GM21737 (cell line): ENCODE measurements around the gene CRABP2.

Source experiments
- ATAC-seq: cut with Tn5 transposase; IDR thresholded peaks from one replicate; pipeline ENCODE4 v1.9.1; 2021; ENCODE audit warnings: mild to moderate bottlenecking, moderate library complexity; ENCODE audit not compliant: unreplicated experiment

Gene CRABP2

GRCh38 chr1:156711011-156711817, 5.8 kb upstream of the CRABP2 start:
- no peak for ATAC-seq

- ATAC-seq = no peak
Observed at GRCh38 chr1:156709757-156710489, 4.5 kb upstream of the CRABP2 start.

GRCh38 chr1:156709031-156709430, 3.6 kb upstream of the CRABP2 start:
- no peak for ATAC-seq

- ATAC-seq = no peak
Observed at GRCh38 chr1:156708218-156708661, 2.9 kb upstream of the CRABP2 start.

- ATAC-seq = no peak
Observed at GRCh38 chr1:156707417-156708217, 2.2 kb upstream of the CRABP2 start.

- ATAC-seq = no peak
Observed at GRCh38 chr1:156706657-156707416, 1.5 kb upstream of the CRABP2 start.

GRCh38 chr1:156705918-156706656, 704 bp upstream of the CRABP2 start:
- no peak for ATAC-seq

GRCh38 chr1:156704930-156705320, 458 bp downstream of the CRABP2 start:
- no peak for ATAC-seq

GRCh38 chr1:156704166-156704711, 1.1 kb downstream of the CRABP2 start:
- ATAC-seq = no peak

GRCh38 chr1:156703741-156704140, 1.6 kb downstream of the CRABP2 start:
- ATAC-seq = no peak

- no peak for ATAC-seq
Observed at GRCh38 chr1:156703336-156703735, 2.0 kb downstream of the CRABP2 start.

- no peak for ATAC-seq
Observed at GRCh38 chr1:156700736-156701531, 4.4 kb downstream of the CRABP2 start.

- no peak for ATAC-seq
Observed at GRCh38 chr1:156698995-156699394, 6.4 kb downstream of the CRABP2 start.

GRCh38 chr1:156697481-156697880, 7.9 kb downstream of the CRABP2 start:
- ATAC-seq = no peak

GRCh38 chr1:156696755-156697154, 8.6 kb downstream of the CRABP2 start:
- ATAC-seq = no peak

- ATAC-seq = no peak
Observed at GRCh38 chr1:156694690-156694962, 10.8 kb downstream of the CRABP2 start.

- ATAC-seq = no peak
Observed at GRCh38 chr1:156693848-156694689, 11.3 kb downstream of the CRABP2 start.
